Liver (tissue), 3 donors: ENCODE measurements around the gene ADGRG3.

Experiments
- ATF3 ChIP-seq: IDR thresholded peaks from 2 replicates; pipeline ENCODE4 v1.6.1; 2016; ENCODE audit warnings: antibody characterized with exemption
- CTCF ChIP-seq: fragments of 150-350 bp; IDR thresholded peaks from 2 replicates; pipeline ENCODE4 v1.5.1; 2017; ENCODE audit warnings: improper control_type of control experiment, low read depth, low read length; ENCODE audit not compliant: missing input control
- EGR1 ChIP-seq, 2 donors: IDR thresholded peaks; 2 replicates each; pipeline ENCODE4 v1.6.1; 2016 to 2018; ENCODE audit warnings: antibody characterized with exemption in 2 of 2, low read depth in 2 of 2
- FOXA1 ChIP-seq: IDR thresholded peaks from 2 replicates; pipeline ENCODE4 v1.6.1; 2016; ENCODE audit warnings: antibody characterized with exemption
- GABPA ChIP-seq, 2 donors: IDR thresholded peaks in 1 of 2; conservative IDR thresholded peaks in 1 of 2; 2 replicates each; pipeline ENCODE4 v1.6.1; 2016; ENCODE audit warnings: antibody characterized with exemption in 2 of 2, mild to moderate bottlenecking in 1 of 2, moderate library complexity in 1 of 2
- JUND ChIP-seq, 2 donors: IDR thresholded peaks; 2 replicates each; pipeline ENCODE4 v1.6.1; 2016; ENCODE audit warnings: antibody characterized with exemption in 2 of 2
- TAF1 ChIP-seq: conservative IDR thresholded peaks from 2 replicates; pipeline ENCODE4 v1.6.1; 2016; ENCODE audit warnings: antibody characterized with exemption, mild to moderate bottlenecking
- YY1 ChIP-seq: IDR thresholded peaks from 2 replicates; pipeline ENCODE4 v1.6.1; 2016; ENCODE audit warnings: antibody characterized with exemption, mild to moderate bottlenecking
- donor health status: healthy.
- donor health status: healthy.

- no peak for TF ChIP-seq JUND (IDR thresholded peaks at IDR 0.05)
- no peak for TF ChIP-seq CTCF
- no peak for TF ChIP-seq TAF1
- no peak for TF ChIP-seq YY1
- TF ChIP-seq GABPA (IDR thresholded peaks at IDR 0.05 in 1 of 2, conservative IDR thresholded peaks at IDR 0.05 in 1 of 2), result no peak
- TF ChIP-seq EGR1 (IDR thresholded peaks at IDR 0.05; ENCODE audit: low read depth in 2 of 2), result no peak
- TF ChIP-seq FOXA1, result no peak
- no peak for TF ChIP-seq ATF3
These were observed 62.9 kb downstream of the ADGRG3 start for GRCh38 chr16:57730771-57731730.
